Measurements from ENCODE around the gene SEC61A1.

The SEC61A1 gene

DNA sequence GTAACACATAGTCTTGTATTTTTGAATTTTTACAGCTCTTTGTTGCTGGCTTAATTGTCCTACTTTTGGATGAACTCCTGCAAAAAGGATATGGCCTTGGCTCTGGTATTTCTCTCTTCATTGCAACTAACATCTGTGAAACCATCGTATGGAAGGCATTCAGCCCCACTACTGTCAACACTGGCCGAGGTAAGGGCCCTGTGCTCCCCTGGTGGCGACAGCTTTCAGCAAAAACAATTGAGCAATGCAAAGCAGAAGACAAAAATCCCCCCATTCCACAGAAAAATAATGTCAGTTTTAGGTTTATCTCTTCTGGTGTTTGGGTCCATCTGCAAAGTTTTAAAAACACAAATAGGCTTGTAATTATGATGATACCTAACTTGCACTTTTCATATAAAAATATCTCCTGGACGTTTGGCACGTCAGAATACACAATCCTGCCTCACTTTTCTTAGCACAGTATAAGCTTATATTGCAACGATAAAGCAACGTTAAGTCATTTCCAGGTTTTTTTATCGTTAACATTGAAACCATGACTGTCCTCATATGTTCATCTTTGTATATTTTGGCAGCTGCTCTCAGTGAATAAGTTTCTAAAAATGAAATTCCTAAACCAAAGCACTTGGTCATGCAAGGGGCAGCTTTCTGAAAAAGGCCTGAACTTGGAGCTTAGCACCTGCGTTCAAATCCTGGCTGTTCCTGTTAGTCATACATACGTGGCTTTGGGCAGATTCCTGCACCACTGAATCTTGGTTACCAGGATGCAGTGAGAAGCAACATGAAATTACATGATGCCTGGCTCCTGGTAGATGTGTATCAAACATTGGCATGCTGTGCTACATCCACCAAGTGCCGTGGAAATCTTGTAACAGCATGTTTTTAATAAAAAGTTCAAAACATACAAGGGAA, 8.5 kb downstream of the SEC61A1 start:
- no peak for FAIRE-seq

DNA sequence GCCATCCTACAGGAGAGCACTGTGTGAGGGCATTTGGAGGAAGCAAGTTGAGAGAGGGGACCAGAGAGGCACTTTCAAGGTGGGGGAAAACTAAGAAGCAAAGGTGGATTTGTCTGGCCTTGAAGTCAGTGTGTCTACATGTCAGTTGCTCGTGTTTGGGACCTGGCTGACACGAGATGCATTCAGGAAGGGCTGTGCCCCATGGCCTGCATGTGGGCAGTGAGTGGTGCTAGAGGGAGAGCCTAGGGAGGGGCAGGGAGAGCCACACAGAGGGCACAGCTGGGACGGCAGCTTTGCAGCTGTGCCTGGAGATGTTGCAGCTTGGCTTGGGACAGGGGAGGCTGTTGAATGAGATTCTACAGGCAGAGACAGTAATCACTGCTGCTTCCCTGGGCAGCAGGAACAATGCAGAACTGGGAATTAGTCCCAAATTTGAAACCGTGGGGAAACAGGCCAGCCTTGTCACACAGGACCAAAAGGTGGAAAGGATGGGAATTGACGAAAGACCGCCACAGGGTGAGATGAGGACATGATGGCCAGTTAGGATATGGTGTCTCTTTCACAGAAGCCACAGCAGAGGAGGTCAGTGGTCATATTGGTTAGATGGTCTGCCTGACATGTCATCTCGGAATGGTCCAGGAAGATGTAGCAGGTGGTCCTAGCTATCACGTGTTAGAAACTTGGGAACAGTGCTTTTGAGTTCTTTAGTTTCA, 10.0 kb downstream of the SEC61A1 start:
- FAIRE-seq: no peak

DNA sequence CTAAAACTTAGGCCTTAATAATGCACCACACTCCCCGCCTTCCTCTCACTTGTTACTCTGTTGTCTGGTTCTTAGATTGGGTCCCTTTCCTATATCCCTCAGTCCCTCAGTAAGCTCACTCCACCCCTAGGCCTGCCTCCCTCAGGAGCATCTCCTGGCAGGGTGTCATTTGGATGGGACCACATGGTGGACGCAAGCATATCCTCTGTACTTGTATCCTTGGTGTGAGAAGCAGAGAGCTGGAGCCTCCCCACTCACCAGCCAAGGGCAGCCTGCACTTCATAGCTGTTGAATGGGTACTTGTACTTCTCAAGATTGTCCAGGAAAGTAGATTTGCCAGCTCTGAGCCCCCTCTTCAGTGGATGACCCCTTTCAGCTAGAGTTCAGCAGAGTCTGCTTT, 11.6 kb downstream of the SEC61A1 start:
- no peak for FAIRE-seq

DNA sequence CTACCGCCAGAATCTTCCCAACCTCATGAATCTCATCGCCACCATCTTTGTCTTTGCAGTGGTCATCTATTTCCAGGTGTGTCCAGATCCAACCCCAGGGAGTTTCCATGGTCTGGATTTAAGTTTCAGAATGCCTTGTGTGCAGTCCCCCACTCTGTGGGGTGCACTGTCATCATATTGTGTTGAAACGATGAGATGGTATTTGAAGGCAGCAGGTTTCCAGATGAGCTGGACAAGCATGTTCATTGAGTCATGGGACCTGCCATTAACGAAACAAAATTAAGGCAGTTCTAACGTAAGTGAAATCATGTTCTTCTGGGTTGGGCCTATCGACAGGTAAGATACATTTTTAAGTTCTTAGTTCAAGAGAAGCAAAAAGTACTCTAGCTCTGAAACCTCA, 12.7 kb downstream of the SEC61A1 start:
- FAIRE-seq: no peak

DNA sequence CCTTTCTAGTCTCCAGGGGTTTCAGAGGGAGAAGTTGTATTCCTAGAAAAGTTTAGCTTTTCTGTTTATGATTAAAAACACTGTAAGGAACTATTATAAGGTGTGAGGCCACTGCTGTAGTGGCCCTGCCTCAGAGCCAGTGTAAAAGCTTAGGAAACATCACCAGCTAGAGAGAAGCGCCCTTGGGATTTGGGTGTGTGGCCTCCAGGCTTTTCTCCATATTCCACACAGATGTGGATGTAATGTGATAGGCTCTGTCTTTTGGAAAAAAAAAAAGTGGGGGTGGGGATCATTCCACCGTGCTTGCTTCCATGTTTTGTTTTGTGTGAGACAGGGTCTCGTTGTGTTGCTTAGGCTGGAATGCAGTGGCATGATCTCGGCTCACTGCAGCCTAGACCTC, 13.9 kb downstream of the SEC61A1 start:
- no peak for FAIRE-seq

DNA sequence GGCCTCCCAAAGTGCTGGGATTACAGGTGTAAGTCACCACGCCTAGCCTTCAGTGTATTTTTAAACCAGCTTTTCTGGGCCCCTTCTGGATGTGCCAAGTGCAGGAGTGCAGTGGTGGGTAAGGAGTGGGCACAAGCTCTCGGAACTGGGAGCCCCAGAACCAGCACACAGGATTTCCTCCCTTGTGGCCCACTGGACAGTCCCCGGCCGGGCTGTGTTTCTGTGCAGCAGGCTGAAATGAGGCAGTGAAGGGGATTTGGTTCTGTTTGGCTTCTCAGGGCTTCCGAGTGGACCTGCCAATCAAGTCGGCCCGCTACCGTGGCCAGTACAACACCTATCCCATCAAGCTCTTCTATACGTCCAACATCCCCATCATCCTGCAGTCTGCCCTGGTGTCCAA, 14.4 kb downstream of the SEC61A1 start:
- FAIRE-seq: no peak

DNA sequence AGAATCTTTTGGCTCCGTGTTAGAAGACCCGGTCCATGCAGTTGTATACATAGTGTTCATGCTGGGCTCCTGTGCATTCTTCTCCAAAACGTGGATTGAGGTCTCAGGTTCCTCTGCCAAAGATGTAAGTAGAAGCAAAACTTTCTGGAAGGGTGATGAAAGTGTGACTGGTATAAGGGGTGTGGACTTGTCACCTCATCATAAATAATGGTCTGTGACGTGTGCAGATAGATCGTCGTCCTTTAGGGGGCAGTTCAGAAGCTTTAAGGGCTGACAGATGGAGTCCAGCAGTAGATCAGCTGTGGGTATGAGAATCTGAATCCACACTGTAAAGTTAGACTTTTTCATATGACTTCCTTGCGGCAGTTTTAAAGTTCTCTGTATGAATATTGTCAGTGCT, 15.3 kb downstream of the SEC61A1 start:
- no peak for FAIRE-seq

DNA sequence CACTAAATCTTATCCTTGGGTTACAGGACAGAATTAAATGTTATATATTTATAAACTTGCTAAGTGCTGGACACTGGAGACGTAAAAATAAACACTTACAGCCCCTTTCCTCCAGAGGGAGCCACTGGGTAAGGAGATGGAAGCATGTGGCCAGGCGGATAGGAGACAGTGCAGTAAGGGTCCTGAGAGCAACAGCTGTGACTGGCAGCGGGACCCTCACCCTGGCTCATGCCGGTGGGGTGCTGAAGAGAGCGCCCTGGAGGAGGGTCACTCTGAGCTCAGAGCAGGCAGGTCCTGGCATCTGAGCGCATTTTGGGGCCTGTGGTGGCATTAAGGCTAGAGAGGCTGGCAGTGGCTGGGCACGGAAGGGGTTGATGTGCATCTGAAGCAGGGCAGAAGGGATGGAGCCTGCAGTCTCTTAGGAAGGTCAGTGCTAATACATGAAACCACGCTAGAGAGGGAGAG, 16.0 kb downstream of the SEC61A1 start:
- FAIRE-seq: no peak

DNA sequence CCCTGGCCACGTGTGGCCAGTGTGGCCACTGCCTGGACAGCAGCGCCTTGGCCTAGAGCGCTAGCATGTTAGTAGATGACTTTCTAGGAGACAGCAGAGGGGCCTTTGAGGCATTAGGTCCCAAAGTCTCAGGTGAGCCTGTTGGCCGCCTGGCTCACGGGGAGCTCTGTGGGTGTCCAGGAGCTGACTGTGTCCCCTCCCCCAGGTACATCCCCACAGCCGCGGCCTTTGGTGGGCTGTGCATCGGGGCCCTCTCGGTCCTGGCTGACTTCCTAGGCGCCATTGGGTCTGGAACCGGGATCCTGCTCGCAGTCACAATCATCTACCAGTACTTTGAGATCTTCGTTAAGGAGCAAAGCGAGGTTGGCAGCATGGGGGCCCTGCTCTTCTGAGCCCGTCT, 17.0 kb downstream of the SEC61A1 start:
- FAIRE-seq: no peak

DNA sequence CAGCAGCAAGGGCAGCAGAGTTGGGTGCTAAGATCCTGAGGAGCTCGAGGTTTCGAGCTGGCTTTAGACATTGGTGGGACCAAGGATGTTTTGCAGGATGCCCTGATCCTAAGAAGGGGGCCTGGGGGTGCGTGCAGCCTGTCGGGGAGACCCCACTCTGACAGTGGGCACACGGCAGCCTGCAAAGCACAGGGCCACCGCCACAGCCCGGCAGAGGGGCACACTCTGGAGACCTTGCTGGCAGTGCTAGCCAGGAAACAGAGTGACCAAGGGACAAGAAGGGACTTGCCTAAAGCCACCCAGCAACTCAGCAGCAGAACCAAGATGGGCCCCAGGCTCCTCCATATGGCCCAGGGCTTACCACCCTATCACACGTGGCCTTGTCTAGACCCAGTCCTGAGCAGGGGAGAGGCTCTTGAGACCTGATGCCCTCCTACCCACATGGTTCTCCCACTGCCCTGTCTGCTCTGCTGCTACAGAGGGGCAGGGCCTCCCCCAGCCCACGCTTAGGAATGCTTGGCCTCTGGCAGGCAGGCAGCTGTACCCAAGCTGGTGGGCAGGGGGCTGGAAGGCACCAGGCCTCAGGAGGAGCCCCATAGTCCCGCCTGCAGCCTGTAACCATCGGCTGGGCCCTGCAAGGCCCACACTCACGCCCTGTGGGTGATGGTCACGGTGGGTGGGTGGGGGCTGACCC, 18.8 kb downstream of the SEC61A1 start:
- no peak for FAIRE-seq

DNA sequence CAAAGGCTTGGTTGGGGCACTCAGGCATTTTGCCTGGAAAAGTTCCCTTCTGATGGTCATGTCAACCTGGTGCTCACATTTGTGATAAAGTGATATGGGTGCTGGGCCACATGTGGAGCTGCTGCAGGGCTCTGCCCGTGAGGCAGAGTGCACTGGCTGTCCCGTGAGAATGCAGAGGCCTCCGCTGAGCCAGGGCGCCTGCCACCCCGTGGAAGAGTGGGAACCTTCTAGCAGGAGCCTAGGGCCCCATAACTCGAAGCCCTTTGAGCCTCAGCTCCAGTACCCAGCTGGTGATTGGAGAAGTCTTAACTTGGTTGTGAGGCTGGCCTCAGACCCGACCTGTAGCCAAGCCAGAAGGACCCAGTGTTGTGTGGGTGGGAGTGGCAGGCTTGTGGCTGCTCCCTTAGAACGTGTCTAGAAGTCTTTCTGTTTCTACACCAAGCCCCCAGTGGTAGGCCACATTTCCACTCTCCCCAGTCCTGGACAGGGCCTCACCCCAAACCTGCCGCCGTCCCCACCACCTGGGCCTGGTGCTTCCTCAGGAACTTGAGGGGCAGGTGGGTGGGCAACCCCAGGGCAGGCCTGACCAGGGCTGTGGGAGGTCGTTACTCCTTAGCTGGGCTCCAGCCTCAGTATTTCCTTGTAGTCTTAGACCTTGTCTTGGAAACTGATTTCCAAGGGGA, 19.7 kb downstream of the SEC61A1 start:
- FAIRE-seq: no peak

DNA sequence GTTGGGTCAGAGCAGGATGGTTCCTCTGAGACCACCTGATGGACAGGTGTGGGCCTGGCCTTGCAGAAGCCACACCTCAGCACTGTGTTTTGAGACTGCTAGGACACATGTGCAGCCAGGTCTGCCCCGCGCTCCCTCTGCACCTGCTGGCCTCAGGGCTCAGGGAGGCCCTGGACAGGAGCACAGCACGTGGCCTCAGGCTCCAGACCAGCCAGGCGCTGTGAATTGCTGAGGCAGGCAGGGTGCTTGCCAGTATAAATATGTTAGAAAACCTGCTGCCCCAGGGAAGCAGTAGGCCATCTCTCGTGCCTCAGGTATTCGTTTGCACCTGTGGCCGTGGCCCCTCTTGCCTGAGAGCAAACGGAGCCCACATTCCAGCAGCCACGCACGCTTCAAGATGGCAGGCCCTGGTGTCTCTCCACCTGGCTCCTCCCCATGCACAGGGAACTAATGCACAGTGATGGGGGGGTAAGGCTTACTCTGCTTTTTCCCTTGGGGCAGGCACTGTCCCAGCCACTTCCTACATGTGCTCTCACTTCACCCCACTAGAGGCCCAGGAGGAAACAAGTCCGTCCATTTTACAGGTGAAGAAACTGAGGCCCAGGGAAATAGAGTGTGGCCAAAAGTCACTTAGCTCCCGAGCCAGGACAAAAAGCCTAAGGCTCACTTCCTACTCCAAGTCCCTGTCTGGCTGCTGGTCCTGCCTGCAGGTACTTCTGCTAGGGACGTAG, 20.4 kb downstream of the SEC61A1 start:
- no peak for FAIRE-seq

DNA sequence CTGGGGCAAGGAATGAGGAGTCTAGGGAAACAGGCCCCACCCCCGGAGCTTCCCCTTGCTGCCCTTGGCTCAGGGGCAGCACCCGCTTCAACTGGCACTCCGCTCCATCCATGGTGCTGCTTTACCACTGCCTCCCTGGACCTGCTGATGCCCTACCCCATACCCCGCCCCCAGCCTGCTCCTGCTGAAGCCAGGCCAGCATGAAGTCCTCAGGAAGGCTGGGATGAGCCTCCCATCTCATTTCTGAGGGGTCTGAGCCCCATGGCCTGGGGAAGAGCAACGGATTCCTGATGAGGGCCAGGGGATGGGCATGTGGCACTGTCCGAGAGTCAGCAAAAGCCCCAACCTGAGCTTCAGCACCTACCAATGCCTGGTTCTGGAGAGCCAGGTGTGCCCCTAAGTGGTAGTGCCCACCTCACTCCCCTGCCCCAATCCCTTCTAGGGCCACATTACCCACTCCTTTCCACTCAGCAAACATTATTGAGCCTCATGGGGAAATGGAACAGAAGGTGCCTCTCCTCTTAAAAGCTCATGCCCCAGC, 21.0 kb downstream of the SEC61A1 start:
- FAIRE-seq: no peak

DNA sequence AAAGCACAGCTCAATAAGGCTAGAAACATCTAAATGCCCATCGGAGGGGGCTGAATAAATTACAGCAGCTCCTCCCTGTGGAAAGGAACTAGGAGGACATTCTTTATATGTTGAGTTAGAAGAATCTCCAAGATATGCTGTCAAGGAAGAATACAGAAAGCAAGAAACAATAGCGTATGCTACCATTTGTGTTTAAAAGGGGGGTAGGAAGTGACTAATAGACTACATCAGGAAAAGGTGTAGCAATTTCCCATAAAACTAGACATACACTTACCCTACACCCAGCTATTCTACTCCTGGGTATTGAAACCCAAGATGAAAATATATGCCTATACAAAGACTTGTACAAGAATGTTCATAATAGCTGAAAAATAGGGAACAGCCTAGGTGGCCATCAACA, 21.6 kb downstream of the SEC61A1 start:
- no peak for FAIRE-seq

DNA sequence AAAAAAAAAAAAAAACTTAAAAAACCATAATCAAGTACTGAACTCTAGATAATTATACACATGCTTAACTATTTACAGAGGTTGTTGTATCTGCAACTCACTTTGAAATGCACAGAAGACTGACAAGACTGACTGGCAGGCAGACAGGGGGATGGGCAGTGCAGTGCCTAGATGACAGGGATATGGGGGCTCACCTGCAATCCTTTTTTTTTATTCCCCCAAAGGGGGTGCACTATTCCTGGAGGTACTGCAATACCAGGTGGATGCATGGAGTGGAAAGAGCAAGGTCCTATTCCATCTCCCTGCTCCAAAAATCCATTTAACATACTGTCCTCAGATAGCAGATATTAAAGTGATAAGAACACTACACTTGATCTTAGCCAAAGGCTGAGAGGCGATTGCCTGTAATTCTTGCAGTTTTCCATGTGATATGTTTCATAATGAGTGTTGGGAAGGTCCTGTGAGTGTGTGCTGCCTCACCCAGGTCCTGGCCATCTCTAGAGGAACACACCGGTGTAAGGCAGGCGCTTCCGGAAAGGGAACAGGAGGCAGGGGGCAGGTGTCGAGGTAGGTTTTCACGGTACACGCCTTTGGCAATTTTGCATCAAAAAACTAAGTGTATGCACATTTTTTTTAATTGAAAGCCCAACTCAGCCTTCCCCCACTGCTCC, 22.7 kb downstream of the SEC61A1 start:
- no peak for FAIRE-seq

DNA sequence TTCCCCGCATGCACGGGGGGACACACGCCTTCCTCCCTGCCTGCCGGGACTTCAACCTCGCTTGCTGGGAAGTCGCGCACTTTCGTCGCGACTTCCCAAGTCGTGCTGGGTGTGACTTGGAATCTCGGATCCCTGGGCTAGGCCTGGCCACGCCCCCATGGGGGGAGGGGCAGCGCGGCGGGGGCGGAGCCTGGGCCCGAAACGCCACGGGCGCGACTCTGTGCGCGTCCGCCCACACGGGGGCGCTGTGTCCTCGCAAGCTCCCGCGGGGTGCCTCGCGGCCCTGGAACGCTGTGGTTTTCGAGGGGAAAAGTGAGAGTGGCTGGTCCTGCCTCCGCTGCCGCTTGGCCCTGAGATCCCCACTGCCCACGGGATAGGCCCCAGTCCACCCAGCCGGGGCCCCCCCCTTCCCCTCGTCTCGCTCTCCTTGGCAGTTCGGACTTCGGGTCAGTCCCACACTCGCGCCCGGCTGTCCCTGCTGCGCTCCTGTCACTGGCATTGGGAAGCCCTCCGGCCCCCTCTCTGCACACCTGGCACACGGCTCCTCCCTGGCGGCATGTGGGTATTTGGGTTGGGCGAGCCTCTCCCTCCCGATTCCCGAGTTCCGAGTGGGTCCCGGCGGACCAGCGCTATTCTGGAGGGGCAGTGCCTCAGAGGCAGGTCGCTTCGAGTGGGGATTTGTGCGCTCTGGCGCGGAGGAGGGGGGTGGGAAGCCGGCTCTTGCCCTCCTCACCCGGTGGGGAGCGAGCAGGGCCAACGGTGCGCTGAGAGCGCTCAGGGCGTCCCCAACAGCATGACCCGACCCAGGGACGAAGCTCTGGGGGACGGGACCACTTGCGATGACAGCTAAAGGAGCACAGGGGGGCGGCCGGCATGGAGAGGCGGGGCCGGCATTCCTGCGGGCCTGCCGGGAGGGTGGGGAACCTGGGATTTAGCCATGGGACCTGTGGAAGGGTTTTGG, 23.6 kb downstream of the SEC61A1 start:
- FAIRE-seq: no peak

DNA sequence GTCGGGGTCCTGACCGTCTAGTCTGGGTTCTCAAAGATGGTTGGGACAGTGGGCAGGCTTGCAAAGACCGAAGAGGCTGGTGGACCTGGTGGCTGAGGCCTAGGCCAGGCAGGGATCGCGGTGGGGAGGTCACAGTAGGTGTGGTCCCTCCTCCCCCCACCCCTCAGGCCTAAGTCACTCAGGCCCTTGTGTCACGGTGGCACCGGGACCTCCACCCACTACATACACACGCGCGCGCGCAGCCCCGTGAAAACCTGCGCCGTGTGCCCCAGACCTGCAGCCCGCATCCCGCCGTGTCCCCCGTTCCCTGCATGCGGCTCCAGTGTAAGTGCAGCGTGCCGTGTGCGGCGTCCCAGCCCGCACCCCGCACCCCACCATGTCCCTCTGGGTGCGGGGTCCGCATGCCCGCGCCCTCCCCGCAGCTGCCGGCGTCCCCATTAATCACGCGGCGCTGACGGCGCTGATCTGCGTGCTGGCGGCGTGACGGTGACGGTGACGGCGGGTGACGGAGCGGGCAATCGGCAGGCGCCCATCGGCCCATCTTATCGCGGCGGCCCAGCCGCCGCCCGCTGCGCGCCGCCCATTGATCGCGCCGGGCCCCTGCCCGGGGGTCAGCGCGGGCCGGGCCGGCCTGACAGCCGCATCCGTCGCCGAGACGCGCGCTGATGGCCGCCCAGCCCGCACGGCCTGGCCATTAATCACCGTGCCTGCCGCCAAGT, 24.4 kb downstream of the SEC61A1 start:
- FAIRE-seq: no peak

DNA sequence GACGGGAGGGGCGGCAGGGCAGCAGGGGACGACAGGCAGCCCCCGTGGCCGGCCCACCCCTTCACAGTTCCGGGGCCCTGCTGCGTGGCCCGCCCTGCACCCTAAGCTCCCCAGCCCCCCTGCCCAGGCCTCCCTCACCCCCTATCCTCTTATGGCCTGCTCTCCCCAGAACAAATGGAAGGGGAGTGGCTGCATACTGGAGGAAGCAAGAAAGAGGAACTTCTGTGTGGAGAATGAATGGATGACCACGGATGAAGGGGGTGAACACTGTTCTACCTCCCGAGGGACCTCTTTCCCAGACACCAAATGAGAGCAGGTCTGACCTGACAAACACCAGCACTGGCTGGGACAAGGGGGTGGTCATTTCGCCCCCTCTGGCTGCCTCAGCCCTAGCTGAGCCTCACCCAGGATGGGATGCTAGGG, 25.0 kb downstream of the SEC61A1 start:
- no peak for FAIRE-seq

DNA sequence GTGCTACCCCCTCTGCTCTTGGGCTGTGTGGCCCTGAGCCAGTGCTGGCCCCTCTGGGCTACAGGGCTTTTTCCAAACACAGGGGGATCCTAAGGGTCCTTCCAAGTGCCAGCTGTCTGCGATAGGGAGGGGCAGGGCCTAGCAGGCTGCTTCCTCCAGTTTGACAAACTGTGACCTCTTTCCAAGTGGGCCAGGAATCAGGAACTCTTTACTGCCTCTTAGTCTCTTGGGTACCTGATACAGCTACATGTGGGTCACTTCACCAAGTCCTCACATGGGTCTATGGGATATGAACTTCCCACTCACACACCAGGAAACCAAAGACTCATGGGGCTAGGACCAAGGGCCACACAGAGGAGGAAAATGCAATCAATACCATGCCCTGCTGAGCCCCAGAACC, 25.4 kb downstream of the SEC61A1 start:
- no peak for FAIRE-seq

All from A204.1 (cell line).